ENCODE measurements around the gene PI16.

PI16 gene

GRCh38 chr6:36958775-36959554 is 4.4 kb downstream of the PI16 start:
- DNase-seq (ENCODE audit: low spot score): no peak

- no peak for DNase-seq (ENCODE audit: low spot score)
These were observed 5.2 kb downstream of the PI16 start for GRCh38 chr6:36959555-36960250.

GRCh38 chr6:36961441-36962435 is 7.2 kb downstream of the PI16 start:
- no peak for DNase-seq (ENCODE audit: low spot score)

GRCh38 chr6:36962874-36963273 is 8.3 kb downstream of the PI16 start:
- DNase-seq (ENCODE audit: low spot score): no peak

GRCh38 chr6:36963451-36964290 is 9.1 kb downstream of the PI16 start:
- no peak for DNase-seq (ENCODE audit: low spot score)

GRCh38 chr6:36964349-36964748 is 9.8 kb downstream of the PI16 start:
- DNase-seq (ENCODE audit: low spot score): no peak

GRCh38 chr6:36964908-36965307 is 10.4 kb downstream of the PI16 start:
- DNase-seq (ENCODE audit: low spot score): no peak

- no peak for DNase-seq (ENCODE audit: low spot score)
These were observed 12.8 kb downstream of the PI16 start for GRCh38 chr6:36967301-36967700.

- DNase-seq (ENCODE audit: low spot score): no peak
These were observed 13.2 kb downstream of the PI16 start for GRCh38 chr6:36967757-36968156.

GRCh38 chr6:36968266-36968977 is 13.9 kb downstream of the PI16 start:
- DNase-seq (ENCODE audit: low spot score): no peak

GRCh38 chr6:36969240-36969691 is 14.7 kb downstream of the PI16 start:
- DNase-seq (ENCODE audit: low spot score): no peak

- no peak for DNase-seq (ENCODE audit: low spot score)
These were observed 15.7 kb downstream of the PI16 start for GRCh38 chr6:36969988-36970891.

GRCh38 chr6:36970892-36971842 is 16.6 kb downstream of the PI16 start:
- no peak for DNase-seq (ENCODE audit: low spot score)

GRCh38 chr6:36971921-36972673 is 17.6 kb downstream of the PI16 start:
- no peak for DNase-seq (ENCODE audit: low spot score)

GRCh38 chr6:36973190-36973589 is 18.7 kb downstream of the PI16 start:
- no peak for DNase-seq (ENCODE audit: low spot score)

- no peak for DNase-seq (ENCODE audit: low spot score)
These were observed 19.1 kb downstream of the PI16 start for GRCh38 chr6:36973647-36974046.

GRCh38 chr6:36975231-36976006 is 20.9 kb downstream of the PI16 start:
- no peak for DNase-seq (ENCODE audit: low spot score)
